ENCODE measurements around the gene ZNF280D.

The ZNF280D gene

DNA sequence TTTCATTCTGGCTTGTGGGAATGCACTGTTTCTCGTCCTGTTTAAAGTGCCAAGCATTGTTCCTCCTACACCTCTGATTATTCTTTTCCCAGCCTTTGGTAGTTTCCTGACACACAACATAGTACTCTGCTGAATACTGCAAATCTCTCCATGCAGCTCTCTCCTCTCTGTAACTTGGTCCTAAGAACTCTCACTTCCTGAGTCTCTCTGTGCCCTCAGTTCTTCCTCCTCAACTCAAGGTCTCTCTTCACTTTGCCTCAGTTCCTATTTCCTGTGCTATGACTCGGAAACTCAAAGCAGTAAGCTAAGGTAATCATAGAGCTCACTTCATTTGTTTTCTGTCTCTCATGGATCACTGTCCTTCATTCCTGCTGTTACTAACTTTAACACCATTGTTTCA lies 113.4 kb downstream of the ZNF280D start:
- no peak for DNase-seq

- no peak for DNase-seq
Observed at GRCh38 chr15:56617628-56618027, 115.7 kb downstream of the ZNF280D start.

GRCh38 chr15:56616551-56616950 lies 116.8 kb downstream of the ZNF280D start:
- DNase-seq = no peak

- DNase-seq = no peak
Observed at GRCh38 chr15:56613811-56614210, 119.5 kb downstream of the ZNF280D start.

DNA sequence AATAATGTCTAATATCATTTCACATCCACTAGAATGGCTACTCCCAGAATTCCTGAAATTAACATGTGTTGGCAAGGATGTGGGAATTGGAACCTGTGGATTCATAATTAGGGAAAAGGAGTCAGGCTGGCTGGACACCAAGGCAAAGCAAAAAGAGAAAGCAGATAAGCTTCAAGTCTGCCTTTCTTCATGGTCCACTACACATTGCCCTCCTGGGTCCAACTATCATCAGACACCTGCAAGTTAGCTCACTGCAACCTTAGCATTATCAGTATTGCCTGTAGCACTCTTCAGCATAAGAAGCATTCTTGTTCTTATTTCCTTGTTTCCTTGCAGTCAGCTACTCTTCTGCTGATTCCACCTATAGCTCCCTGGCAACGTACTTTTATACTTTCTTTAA lies 124.3 kb downstream of the ZNF280D start:
- no peak for DNase-seq

DNA sequence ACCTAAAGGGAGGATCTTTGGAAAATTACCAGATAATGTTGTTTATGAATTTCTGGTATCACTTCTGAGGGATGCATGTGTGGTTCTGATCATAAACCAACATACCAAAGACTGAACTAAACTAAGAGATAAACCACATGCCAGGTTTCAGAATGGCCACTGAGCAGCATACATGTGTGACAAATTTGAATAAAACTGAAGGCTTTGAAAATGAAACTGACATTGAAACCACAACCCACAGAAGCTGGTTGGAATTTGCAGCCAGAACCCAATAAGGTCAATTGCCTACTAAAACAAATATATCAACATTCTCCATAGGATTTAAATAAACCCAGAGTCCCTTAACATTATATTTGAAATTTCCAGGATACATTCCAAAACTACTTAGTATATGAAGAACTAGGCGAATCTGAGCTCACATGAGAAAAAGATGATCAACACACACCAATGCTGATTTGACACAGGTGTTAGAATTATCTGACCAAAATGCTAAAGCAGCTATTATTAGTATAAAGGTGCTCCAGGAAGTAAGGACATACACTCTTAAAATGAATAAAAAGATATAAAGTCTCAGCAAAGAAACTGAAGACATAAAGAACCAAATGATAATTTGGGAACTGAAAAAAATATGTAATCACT lies 125.0 kb downstream of the ZNF280D start:
- peak; percentile 29 for DNase-seq

DNA sequence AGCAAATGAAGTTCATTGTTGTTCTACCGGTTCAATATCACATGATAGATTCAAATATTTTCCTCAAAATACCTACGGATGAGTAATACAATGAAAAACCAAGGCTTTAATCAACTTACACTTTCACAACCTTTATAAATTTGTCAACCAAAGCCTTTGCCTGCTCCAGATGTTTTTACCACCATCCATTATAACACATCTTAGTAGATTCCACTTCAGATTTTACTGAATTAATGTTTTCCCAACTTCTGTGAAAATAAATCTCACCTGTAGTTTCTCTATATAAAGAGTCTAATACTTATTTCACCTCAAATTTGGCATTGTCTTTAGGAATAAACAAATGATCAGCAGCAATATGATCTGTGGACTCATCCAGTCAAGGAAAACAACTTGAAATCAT lies 131.1 kb downstream of the ZNF280D start:
- DNase-seq = no peak

DNA sequence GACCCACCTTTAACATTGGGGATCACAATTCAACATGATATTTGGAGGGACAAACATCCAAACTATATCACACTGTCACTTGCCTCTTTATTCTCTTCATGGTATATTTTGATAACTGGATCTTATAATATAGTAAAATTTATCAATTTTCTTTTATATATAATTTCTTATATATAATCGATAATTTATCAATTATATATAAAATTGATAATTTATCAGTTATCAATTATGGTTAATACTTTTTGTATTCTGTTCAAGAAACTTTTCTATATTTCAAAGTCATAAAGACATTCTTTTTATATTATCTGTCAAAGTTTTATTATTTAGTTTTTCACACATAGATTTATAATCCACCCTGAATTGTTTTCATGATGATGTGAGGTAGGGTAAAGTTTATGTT lies 132.9 kb downstream of the ZNF280D start:
- DNase-seq = no peak

GRCh38 chr15:56598991-56599390 lies 134.3 kb downstream of the ZNF280D start:
- DNase-seq = peak; percentile 57

DNA sequence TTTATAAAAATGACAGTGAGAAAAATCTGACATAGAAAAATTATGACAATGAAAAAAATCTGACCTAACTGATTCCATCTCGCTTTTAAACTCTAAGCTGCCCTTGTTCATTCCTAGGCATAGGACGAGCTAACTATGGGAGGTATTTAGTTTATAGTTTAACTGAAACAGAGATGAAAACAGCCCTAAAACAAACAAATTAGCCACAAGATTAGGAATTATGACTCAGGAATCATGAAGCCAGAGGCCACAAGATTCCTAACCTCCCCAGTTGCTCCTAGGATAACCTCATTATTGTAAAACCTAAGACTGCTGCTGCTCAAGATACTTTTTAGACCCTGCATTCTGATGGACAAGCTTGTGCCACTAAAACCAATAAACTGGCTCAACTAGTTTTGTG lies 145.6 kb downstream of the ZNF280D start:
- DNase-seq = peak; percentile 63

DNA sequence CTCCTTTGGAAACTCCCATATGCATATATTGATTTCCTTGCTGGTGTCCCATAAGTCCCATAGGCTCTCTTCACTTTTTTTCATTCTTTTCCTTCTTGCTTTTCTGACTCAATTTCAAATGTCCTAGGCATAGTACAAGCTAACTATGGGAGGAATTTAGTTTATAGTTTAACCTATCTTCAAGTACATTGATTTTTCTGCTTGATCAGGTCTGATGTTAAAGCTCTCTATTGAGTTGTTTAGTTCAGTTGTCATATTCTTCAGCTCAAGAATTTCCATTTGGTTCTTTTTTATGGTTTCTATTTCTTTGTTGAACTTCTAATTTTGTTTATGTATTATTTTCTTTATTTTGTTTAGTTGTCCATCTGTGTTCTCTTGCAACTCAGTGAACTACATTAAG lies 147.1 kb downstream of the ZNF280D start:
- no peak for DNase-seq

DNA sequence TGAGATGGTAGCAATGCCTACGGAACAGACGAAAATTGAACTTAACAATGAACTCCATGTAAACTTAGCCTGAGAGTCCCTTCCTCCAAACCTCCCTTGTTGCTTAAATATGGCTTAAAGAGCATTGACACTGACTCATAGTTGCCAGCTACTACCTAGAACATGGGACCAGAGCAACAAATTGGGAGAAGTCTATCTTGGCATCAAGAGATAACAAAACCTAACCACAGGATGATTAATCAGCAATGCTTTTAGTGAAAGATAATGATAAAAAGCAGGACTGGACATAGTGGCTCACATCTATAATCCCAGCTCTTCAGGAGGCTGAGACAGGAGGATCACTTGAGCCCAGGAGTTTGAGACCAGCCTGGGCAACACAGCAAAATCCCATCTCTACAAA lies 150.5 kb downstream of the ZNF280D start:
- peak; percentile 30 for DNase-seq
